Memory B cell (primary cell): Measurements from ENCODE around the gene SLC37A1.
"Not testable (repeated sequence)": the region's sequence is repeated elsewhere in the genome, so short reads cannot be mapped to it uniquely, and the experiment has no call there.

ENCODE experiments used
- ATAC-seq: fragments of 150-1000 bp; cut with Tn5 transposase; 2 replicates; pipeline ENCODE4 v1.10.0; 2021; ENCODE audit warnings: low read depth, mild to moderate bottlenecking, moderate library complexity
- DNase-seq, 2 donors: peaks; one replicate each; pipeline ENCODE4 v3.0.0; 2022; ENCODE audit warnings: low spot score in 2 of 2
- H3K27ac Mint-ChIP-seq: one replicate; pipeline ENCODE4 v1.8.0; 2022; ENCODE audit warnings: mild to moderate bottlenecking, moderate library complexity, mixed read lengths
- H3K27me3 Mint-ChIP-seq: one replicate; pipeline ENCODE4 v1.8.0; 2022; ENCODE audit warnings: mixed read lengths
- H3K36me3 Mint-ChIP-seq: one replicate; pipeline ENCODE4 v1.8.0; 2022; ENCODE audit warnings: mild to moderate bottlenecking, mixed read lengths
- H3K4me1 Mint-ChIP-seq: one replicate; pipeline ENCODE4 v1.8.0; 2022; ENCODE audit warnings: mixed read lengths
- H3K4me3 Mint-ChIP-seq: one replicate; pipeline ENCODE4 v1.8.0; 2022; ENCODE audit warnings: mild to moderate bottlenecking, moderate library complexity, mixed read lengths
- H3K9me3 Mint-ChIP-seq: one replicate; pipeline ENCODE4 v1.8.0; 2022; ENCODE audit warnings: mixed read lengths

Gene SLC37A1

DNA sequence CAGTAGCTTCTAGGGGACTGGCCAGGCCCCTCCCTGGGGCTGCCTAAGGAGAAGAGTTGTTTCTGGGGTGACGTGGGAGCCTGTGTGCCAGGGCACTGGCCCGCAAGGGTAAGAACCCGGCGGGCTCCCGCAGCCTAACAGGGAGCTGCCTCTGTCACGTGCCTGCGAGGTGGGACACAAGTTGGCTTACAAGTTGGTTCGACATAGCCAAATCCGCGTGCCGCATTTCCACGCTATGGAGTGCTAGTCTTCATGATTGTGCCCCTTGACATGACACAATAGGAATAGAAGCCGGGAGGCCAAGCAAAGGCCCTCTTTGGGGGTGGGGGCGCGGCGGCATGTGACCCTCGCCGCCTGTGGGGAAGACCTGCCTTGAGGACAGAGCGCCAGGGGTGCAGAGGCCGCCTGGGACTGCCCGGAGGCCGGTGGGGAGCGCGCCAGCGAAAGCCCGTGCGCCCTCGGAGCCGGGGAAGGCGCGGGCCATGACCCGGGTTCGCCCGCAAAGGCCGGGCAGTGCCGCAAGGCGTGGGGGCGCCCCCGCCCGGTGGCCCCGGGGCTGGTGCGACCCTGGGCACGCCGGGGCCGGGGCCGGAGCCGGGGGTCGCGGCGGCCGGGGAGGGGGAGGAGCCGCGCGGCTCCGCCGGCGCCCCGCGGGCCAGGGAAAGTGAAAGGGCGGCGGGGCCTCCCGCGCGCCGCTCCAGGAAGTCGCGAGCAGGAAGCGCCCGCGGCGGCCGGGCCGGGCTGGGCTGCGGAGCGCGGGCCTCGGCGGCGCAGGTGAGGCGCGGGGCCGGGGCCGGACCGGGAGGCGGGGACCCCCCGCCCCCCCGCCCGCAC is at the start of gene SLC37A1:
SLC37A1 (plus strand) TSS at position 702 of the 834 bp plus-strand sequence. CDS start 4,603 bp downstream, outside the sequence.
- Mint-ChIP-seq H3K4me1 (peaks cover 11% of the 10 kb centered on the region), H3K9me3 (no peaks in the 10 kb centered on the region), H3K36me3 (peaks cover 4% of the 10 kb centered on the region), H3K27me3 (no peaks in the 10 kb centered on the region), H3K27ac (peak within 1 kb of the TSS; percentile 94), H3K4me3 (peak within 1 kb of the TSS; percentile 91)
- peak; percentile 49 to 65 for DNase-seq
- peak; percentile 62 for ATAC-seq

DNA sequence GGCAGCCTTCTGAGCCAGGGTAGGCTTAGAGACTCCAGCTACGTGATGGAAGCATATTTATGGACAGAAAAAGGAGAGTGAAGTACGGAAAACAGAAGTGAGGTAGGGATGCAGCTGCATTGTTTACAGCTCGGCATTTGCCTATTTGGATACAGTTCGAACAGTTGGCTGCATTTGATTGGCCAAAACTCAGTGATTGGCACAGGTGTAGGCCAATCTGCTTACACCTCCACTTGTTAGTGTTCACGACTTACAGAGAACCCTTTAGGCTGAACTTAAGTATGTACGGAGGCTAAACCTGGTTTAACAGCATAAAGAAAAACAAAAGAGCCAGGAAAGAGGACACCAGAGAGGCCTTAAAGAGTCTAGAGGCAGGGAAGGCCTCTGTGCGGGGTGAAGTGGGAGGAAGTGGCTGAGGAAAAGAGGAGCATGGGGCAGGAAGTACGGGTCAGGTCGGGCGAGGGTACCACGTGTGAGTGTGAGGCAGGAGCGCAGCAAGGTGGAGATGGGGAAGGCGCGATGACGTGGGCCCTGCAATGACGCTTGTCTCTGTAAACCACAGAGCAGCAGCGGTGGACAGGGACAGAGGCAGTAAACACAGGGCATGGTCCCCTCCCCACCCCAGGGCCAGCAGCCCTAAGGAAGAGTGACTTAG is 49.7 kb upstream of the SLC37A1 start:
- Mint-ChIP-seq H3K4me3 (peak overlapping the region; percentile 48), H3K36me3 (no peaks in the 10 kb centered on the region), H3K9me3 (no peaks in the 10 kb centered on the region), H3K27me3 (no peaks in the 10 kb centered on the region), H3K4me1 (peaks cover 60% of the 10 kb centered on the region), H3K27ac (peak overlapping the region; percentile 90)
- ATAC-seq = no peak
- DNase-seq = peak; percentile 44 to 59

DNA sequence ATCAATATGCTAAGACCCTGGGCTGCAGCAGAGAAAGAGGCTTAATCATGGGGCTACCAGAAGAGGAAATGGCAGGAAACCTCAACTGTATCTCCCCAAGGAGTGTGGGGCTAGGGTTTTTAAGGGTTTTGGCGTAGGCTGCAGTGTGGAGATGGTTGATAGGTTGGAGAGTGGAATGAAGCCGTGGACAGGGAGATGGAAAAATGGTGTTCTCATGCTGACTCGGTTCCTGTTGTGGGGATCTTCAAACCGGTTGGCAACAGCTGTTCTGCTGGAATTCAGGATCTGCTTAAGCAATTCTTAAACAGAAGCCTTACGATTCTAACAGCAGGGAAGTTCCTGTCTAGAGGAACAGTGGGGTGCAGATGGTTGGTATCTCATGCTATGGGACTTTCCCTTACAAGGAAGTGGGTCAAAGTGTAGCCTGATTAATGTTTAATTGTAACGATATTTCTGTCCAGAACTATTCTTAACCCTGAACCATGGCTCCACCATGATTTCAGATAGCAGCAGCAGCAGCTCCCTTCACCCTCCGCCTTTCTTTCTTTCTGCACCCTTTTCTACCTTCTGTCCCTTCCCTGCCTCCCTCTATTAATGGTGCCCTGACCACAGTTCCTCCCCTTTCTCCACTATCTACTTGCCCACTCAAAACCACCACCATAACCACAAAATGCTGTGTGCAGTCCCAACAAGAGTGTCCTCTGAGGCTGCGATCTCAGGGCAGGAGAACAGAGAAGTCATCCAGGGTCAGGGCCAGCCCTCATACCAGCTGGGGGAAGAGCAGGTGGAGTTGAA is 48.4 kb upstream of the SLC37A1 start:
- H3K27ac Mint-ChIP-seq = peak overlapping the region; percentile 90
- ATAC-seq (peak; percentile 39), DNase-seq (peak; percentile 42 to 43)
- H3K4me3 Mint-ChIP-seq = peak overlapping the region; percentile 36
- H3K36me3 Mint-ChIP-seq = no peaks in the 10 kb centered on the region
- no peaks in the 10 kb centered on the region for H3K9me3 Mint-ChIP-seq
- H3K27me3 Mint-ChIP-seq = no peaks in the 10 kb centered on the region
- peaks cover 61% of the 10 kb centered on the region for H3K4me1 Mint-ChIP-seq

DNA sequence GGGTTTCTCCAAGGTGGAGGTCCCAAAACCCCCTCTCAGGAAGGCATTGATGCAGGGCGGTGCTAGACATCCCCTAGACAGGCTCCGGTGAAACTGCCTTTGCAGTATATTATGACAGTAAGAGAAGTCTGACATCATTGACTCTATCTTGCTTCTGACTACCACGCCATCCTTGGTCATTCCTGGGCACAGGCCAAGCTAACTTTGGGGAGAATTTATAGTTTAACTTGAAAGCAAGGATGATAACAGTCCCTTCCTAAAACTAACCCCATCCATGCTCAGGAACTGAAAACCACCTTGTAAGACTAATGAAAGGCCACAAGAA is 47.9 kb upstream of the SLC37A1 start:
- ATAC-seq = peak; percentile 9
- Mint-ChIP-seq H3K4me1 (peaks cover 55% of the 10 kb centered on the region), H3K36me3 (no peaks in the 10 kb centered on the region), H3K4me3 (no peak overlapping the region), H3K27ac (peak overlapping the region; percentile 90), H3K27me3 (no peaks in the 10 kb centered on the region), H3K9me3 (no peaks in the 10 kb centered on the region)
- no peak for DNase-seq

DNA sequence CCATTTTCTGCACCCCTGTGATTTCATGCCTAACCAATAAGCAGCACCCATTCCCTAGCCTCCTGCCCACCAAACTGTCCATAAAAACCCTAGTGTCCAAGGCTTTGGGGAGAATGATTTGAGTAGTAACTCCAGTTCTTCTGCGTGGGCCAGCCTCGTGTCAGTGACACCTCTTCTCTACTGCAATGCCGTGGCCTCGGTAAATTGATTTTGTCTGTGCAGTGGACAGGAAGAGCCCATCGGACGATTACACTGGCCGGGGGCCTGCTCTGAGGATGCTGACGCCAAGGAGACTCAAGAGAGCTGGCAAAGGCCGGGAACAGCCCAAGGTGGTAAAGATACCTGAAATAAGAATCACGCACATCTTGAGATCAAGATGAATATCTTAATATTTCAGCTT is 47.0 kb upstream of the SLC37A1 start:
- peaks cover 2% of the 10 kb centered on the region for H3K27me3 Mint-ChIP-seq
- H3K36me3 Mint-ChIP-seq = no peaks in the 10 kb centered on the region
- no peak overlapping the region for H3K4me3 Mint-ChIP-seq
- H3K27ac Mint-ChIP-seq = no peak overlapping the region
- peaks cover 48% of the 10 kb centered on the region for H3K4me1 Mint-ChIP-seq
- ATAC-seq (no peak), DNase-seq (no peak)
- no peaks in the 10 kb centered on the region for H3K9me3 Mint-ChIP-seq

DNA sequence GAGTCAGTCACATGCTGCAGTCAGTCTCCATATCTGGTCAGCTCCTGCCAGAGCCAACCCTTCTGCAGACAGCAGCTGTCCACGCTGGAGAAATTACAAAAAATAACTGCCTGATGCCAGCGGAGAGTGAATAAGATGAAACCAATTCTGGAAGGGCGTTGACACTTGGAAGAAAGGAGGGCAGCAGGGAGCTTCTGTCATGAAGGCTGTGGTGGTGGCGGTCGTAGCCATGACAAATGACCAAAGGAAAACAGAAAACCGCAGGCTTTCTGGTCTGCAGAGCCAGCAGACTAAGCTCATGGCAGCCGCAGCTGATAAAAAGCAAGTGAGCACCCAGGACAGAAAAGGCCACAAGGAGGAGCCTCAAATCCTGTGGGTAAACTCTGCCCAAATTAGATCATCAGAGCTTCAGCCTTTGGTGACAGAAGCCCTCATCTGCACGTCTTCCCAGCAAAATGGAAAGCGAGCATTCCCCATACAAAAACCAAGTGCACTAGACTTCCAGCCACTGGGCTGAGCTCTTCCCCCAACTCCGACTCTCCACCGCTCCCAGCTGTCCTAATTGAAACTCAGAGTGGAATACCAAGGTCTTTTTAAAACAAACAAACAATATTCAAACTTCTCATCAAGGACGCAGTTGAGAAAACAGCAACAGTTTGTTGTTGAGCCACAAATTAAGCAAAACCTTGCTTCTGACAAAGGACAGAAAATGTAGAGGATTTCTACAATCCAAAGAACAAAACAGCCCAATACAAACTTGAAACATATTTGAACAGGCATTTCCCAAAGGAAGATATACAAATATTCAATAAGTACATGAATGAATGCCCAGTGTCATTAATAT is 46.3 kb upstream of the SLC37A1 start:
- no peak for ATAC-seq
- Mint-ChIP-seq H3K9me3 (no peaks in the 10 kb centered on the region), H3K27ac (no peak overlapping the region), H3K4me1 (peaks cover 42% of the 10 kb centered on the region), H3K36me3 (no peaks in the 10 kb centered on the region), H3K4me3 (no peak overlapping the region), H3K27me3 (peaks cover 3% of the 10 kb centered on the region)
- no peak for DNase-seq

DNA sequence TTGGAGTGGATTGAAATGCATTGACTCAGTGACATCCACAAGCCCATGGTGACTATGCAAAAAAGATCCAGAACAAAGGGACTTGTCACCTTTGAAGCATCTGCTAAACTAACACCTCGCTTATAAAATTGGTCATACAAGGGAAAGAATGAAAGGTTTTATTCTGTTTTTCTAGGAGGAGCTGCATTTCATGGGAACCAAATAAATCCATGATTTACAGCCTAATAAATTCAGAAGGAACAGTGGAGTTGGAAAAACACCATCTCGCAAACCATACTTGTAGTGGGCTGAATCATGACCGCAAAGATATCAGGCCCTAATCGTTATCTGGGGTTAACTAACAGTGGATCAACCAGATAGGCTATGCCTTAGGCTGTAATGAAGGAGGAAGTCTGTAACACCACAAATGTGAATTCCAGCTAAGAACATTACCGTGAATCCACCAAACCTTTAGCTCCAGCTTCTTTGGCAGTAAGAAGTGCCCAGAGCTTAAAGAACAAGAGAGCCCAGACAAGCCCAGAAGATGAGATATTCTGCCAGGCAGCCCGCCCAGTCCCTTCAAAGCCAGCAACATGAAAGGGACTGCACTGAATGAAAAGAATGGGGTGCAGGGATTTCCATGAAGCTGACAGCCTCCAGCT is 45.0 kb upstream of the SLC37A1 start:
- Mint-ChIP-seq H3K27me3 (peaks cover 3% of the 10 kb centered on the region), H3K4me3 (no peak overlapping the region), H3K27ac (peak overlapping the region; percentile 50), H3K36me3 (no peaks in the 10 kb centered on the region), H3K9me3 (no peaks in the 10 kb centered on the region), H3K4me1 (peaks cover 34% of the 10 kb centered on the region)
- no peak for ATAC-seq
- no peak for DNase-seq

DNA sequence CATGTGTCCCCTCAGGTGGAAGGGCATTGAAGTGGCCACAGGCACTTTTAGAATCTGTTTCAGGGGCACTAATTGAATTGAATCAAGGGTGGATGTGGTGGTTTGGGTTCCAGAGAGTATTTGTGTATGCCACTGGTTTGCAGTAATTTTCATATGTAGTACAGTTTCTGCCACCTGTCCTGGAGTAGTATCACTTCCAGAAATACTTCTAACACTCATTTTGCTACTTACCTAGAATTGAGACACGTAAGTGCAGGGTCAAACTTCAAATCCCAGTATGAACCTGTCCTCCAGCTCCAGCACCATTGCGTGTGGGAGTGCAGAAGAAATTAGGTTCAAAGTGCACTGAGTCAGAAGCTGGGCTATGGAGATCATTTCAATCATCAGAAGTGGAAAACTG is 44.4 kb upstream of the SLC37A1 start:
- Mint-ChIP-seq H3K4me3 (no peak overlapping the region), H3K9me3 (no peaks in the 10 kb centered on the region), H3K27me3 (peaks cover 6% of the 10 kb centered on the region), H3K27ac (peak overlapping the region; percentile 50), H3K4me1 (peaks cover 30% of the 10 kb centered on the region), H3K36me3 (no peaks in the 10 kb centered on the region)
- no peak for DNase-seq
- no peak for ATAC-seq

DNA sequence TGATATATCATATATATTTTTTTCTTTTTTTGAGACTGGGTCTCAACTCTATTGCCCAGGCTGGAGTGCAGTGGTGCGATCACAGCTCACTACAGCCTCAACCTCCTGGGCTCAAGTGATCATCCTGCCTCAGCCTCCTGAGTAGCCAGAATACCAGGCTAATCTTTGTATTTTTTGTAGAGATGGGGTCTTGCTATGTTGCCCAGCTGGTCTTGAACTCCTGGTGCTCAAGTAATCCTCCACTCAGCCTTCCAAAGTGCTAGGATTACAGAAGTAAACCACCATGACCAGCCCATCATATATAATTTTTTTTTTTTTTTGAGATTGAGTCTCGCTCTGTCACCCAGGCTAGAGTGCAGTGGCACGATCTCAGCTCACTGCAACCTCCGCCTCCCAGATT is 43.9 kb upstream of the SLC37A1 start:
- not testable (repeated sequence) for DNase-seq, H3K36me3 Mint-ChIP-seq, H3K9me3 Mint-ChIP-seq, H3K27ac Mint-ChIP-seq, ATAC-seq, H3K4me3 Mint-ChIP-seq
- Mint-ChIP-seq H3K4me1 (peaks cover 33% of the 10 kb centered on the region), H3K27me3 (peaks cover 11% of the 10 kb centered on the region)

DNA sequence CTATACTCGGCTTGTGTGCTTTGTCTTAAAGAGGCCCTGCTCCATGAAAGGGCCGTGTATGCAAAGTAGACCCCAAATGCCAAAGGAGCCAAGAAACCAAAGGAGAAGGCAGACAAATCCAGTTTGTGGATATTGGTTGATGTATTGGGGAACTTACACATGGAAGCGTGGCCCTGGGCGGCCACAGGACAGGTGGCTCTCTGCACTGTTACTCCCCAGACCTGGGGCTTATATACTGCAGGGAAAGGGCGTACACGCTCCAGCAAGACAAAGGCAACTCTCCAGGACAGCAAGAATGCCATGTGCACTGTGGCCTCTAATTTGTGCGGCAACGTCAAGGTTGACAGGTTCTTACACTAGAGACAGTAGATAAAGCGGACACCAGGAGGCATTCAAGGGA is 42.4 kb upstream of the SLC37A1 start:
- Mint-ChIP-seq H3K27me3 (peaks cover 13% of the 10 kb centered on the region), H3K4me3 (no peak overlapping the region), H3K9me3 (no peaks in the 10 kb centered on the region), H3K27ac (no peak overlapping the region), H3K36me3 (no peaks in the 10 kb centered on the region), H3K4me1 (peaks cover 24% of the 10 kb centered on the region)
- no peak for DNase-seq
- ATAC-seq = no peak

DNA sequence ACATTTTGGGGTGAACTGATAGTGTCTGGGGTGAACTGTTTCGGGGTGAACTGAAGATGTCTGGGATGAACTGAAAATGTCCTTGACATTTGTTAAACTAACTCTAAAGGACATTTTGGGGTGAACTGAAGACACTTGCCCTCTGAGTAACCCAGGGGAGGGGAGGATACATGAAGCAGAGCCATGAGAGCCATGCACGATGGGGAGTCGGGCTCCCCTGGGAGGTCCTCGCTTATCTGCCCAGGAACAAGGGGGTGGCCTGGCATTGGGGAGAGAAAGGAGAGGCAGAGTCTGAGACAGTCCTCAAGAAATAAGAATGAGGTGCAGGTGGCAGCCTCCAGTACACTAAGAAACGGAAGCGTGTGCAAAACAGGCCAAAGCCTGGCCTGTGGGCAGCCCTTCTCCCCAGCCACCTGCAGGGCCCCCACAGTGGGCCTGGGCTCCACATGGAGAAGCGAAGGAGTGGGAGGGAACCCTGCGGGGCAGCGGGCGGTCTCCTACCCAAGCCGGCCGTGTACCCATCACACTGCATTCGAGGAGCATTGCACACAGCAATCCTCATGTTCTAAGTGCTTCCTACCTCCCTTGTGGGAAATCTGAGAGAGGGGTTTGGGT is 41.8 kb upstream of the SLC37A1 start:
- Mint-ChIP-seq H3K4me3 (no peak overlapping the region), H3K27ac (peak overlapping the region; percentile 6), H3K4me1 (peaks cover 24% of the 10 kb centered on the region), H3K9me3 (no peaks in the 10 kb centered on the region), H3K27me3 (peaks cover 16% of the 10 kb centered on the region), H3K36me3 (no peaks in the 10 kb centered on the region)
- ATAC-seq (no peak), DNase-seq (no peak)

DNA sequence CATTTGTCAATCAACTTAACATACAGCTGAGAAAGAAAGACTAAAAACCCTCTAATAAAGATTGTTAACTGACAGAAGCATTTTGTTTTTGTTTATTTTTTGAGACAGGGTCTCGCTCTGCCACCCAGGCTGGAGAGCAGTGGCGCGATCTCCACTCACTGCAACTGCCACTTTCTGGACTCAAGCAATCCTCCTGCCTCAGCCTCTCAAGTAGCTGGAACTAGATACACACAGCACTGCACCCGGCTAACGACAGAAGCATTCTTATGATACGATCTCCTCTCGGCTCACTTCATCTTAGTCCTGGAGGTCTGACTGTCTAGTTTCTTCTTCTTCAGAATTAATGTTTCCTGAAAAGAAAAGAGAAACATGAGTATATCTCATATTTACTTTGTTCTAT is 41.1 kb upstream of the SLC37A1 start:
- peaks cover 20% of the 10 kb centered on the region for H3K27me3 Mint-ChIP-seq

More for the DNA sequence above, 41.1 kb upstream of the SLC37A1 start:
- DNase-seq (no peak), ATAC-seq (no peak)
- Mint-ChIP-seq H3K4me3 (no peak overlapping the region), H3K36me3 (no peaks in the 10 kb centered on the region), H3K27ac (peak overlapping the region; percentile 6), H3K4me1 (peaks cover 19% of the 10 kb centered on the region), H3K9me3 (no peaks in the 10 kb centered on the region)
